HPDE6-E6E7 (cell line): ENCODE results near the gene PCSK1N.
"Not testable (repeated sequence)": the region's sequence is repeated elsewhere in the genome, so short reads cannot be mapped to it uniquely, and the experiment has no call there.

Experiments used
- DNase-seq: peaks from one replicate; pipeline ENCODE4 v3.0.0; 2011; ENCODE audit warnings: missing footprints; ENCODE audit errors: extremely low spot score

The PCSK1N gene

DNA sequence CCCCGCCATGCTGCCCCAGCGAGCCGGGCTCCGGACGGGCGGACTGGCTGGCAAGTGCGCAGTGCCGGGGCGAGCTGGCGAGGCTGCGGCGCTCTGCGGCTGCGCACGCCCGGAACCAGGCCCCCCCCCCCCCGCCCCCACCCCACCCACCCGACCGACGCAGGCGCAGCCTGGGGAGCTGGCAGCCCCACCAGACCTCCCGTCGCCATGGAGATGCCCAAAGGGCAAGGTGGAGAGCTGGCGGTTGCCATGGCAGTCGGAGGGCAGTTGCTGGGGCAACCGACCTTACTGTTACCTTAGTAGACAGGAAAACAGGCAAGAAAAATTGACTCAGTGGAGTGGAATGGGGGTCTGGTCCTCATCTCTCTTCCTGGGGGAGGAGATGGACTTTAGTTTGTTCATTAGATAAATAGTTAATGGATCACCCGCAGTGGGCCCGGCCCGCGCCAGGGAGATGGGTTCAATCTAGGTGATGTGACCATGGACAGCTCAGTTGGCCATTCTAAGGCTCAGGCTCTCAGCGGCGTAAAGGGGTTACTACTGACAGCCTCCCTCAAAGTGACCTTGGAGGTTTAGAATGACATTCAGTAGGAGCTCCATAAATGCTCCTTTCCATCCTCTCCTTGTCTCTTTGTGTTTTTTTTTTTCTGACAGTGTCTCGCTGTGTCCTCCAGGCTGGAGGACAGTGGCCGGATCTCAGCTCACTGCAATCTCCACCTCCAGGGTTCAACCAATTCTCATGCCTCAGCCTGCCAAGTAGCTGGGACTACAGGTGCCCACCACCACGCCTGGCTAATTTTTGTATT is at the start of gene PCSK1N:
TSS of gene PCSK1N (minus strand) at position 87 of the 806 bp plus-strand sequence. CDS start at position 9, 78 bp downstream.
- DNase-seq = no peak

DNA sequence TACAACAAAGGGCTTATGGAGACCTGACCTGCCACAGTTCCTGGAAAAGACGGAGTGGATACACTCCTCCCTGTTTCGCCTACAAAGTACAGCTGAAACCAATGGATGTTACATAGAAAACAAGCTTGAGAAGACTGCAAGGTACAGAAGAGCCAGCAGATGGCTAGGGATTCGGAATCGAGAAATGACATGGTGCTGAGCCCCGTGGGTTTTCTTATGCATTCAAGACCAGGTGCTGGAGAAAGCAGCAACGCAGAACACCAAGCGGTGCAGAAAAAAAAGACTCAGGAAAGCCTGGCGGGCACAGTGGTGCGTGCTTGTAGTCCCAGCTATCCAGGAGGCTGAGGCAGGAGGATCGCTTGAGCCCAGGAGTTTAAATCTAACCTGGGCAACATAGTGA is 48.3 kb upstream of the PCSK1N start:
- no peak for DNase-seq

- DNase-seq = not testable (repeated sequence)
These were observed 41.5 kb upstream of the PCSK1N start for GRCh38 chrX:48876944-48877343.

- not testable (repeated sequence) for DNase-seq
These were observed 36.6 kb upstream of the PCSK1N start for GRCh38 chrX:48872017-48872416.

- no peak for DNase-seq
These were observed 28.8 kb upstream of the PCSK1N start for GRCh38 chrX:48864210-48864609.

DNA sequence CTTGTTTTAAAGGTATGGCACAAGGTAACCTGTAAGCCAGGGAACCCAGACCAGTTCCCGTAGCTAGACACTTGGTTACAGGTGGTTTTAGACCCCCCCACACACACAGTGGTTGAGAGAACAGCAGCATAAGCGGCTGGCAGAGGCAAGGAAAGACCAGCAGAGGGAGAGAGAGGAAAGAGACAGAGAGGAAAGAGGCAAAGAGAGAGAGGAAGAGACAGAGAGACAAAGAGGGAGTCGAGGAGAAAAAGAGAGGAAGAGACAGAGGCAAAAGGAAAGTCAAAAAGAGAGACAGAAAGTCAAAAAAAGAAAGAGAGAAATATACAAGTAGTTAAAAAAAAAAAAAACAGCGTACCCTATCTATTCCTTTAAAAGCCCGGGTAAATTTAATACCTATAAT is 19.5 kb upstream of the PCSK1N start:
- DNase-seq = no peak

- DNase-seq = not testable (repeated sequence)
These were observed 18.9 kb upstream of the PCSK1N start for GRCh38 chrX:48854121-48854804.

DNA sequence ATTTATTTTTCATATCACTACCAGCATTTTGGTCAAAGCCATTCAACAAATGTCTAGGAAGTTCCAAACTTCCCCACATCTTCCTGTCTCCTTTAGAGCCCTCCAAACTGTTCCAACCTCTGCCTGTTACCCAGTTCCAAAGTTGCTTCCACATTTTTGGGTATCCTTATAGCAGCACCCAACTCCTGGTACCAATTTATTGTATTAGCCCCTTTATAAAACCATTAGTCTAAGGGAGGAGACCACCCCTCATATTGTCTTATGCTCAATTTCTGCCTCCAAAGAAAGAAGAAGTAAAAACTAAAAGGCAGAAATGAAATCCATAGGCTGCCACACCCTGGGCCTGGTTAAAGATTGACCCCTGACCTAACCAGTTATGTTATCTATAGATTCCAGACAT is 18.1 kb upstream of the PCSK1N start:
- DNase-seq = not testable (repeated sequence)

DNA sequence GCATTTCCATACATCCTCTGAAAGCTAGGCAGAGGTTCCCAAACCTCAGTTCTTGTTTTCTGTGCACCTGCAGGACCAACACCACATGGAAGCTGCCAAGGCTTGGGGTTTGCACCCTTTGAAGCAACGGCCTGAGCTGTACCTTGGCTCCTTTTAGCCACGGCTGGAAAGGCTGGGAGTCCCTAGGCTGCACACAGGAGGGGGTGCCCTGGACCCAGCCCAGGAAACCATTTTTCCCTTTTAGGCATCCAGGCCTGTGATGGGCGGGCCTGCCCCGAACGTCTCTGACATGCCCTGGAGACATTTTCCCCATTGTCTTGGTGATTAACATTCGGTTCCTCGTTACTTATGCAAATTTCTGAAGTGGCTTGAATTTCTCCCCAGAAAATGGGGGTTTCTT is 17.4 kb upstream of the PCSK1N start:
- DNase-seq = no peak

GRCh38 chrX:48848847-48849246 is 13.4 kb upstream of the PCSK1N start:
- no peak for DNase-seq

DNA sequence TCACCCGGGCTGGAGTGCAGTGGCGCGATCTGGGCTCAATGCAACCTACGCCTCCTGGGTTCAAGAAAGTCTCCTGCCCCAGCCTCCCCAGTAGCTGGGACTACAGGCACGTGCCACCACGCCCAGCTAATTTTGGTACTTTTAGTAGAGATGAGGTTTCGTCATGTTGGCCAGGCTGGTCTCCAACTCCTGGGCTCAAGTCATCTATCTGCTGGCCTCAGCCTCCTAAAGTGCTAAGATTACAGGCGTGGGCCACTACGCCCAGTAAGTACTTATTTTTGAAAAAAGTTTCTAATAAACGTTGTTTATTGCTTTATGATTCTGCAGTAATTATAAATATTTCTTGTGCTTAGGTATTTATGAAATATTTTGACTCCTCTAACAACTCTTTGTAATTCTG is 4.3 kb upstream of the PCSK1N start:
- DNase-seq = no peak

DNA sequence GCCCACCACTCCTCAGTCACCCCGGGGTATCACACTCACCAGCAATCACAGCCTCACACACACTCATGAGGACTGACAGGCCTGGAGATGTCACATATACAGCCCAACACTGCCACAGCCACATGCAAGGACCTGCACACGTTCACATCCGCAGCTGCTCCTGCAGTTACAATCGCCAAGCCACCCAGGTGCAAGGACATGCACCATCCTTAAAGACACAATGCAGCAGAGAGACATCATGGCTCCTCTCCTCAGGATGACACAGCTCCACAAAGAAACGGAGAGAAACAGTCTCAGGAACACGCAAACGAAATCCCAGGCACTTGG is 1.1 kb downstream of the PCSK1N start:
- DNase-seq = no peak

GRCh38 chrX:48833542-48834138 is 1.8 kb downstream of the PCSK1N start:
- DNase-seq = no peak

DNA sequence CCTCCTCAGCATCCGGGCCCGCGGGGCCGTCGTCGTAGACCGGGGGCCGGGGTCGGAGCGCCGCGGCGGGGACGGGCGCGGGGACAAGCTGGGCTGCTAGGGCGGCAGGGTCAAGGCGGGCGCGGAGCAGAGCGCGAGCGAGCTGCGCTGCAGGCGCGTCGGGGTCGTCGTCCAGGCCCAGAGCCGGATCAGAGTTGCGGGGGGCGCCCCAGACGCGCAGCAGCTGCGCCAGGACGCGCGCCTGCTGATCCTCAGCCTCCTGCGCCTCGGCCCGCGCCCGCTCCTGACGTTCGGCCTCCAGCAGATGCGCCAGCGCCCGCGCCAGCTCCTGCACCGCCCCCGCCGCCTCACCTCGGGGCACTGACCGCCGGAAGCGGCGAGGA is 3.5 kb downstream of the PCSK1N start:
- DNase-seq = no peak

DNA sequence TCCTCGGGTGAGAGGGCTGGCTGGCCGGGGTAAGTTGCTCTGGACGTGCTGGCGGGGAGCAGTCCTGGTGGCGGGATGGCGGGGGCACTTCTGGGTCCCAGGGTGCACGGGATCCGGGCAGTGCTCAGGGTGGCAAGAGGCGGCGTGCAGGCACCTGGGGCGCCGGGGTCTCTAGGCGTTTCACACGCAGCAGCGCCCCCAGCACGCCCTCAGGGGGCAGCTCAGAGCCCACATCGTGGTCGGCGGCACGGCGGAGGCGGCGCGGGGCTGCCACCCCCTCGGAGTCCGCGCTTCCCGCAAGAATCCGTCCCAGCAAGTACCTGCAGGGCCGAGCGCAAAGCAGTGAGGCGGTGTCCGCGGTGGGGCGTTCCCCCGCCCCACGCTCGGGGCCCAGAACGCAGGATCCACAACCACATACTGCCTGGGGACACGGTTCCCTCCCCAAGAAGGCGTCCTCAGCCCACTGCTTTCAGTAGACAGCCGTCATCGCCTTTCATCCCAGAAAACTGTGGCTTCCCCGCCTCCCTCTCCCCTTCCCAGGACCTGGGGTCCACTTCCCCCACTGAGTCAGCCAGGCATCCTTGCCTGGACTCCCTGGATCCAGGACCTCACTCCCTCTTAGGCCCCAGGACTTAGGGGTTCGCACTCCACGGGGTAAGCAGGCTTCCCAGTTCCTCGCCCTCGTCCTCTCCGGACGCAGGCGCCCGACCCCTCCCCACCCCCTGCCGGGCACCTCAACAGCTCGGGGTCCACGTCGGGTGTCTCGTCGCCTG is 4.1 kb downstream of the PCSK1N start:
- no peak for DNase-seq

DNA sequence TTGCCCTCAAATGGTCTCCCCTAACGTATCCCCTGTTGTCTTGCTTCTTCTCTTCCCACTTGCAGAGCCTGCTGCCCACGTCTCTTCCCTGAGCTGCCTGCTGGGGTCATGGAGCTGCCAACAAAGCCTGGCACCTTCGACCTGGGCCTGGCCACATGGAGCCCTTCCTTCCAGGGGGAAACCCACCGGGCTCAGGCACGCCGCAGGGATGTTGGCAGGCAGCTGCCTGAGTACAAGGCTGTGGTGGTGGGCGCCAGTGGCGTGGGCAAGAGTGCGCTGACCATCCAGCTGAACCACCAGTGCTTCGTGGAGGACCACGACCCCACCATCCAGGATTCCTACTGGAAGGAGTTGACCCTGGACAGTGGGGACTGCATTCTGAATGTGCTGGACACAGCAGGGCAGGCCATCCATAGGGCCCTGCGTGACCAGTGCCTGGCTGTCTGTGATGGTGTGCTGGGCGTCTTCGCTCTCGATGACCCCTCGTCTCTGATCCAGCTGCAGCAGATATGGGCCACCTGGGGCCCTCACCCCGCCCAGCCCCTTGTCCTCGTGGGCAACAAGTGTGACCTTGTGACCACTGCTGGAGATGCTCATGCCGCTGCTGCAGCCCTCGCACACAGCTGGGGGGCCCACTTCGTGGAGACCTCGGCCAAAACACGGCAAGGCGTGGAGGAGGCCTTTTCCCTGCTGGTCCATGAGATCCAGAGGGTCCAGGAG is 6.2 kb downstream of the PCSK1N start:
- no peak for DNase-seq

DNA sequence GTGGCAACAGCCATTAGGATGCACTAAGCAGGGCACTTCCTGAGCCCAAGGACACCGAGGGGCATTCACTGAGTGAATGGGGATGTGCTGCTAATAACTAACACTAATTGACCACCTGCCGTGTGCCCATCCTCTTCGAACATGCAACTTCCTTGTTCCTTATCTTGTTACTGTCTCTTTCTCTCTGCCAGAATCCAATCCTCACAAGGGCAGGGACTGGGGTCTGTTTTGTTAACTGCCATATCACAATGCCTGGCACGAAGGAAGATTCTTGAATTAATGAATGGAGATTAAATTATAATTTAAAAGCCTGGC is 7.8 kb downstream of the PCSK1N start:
- DNase-seq = no peak

DNA sequence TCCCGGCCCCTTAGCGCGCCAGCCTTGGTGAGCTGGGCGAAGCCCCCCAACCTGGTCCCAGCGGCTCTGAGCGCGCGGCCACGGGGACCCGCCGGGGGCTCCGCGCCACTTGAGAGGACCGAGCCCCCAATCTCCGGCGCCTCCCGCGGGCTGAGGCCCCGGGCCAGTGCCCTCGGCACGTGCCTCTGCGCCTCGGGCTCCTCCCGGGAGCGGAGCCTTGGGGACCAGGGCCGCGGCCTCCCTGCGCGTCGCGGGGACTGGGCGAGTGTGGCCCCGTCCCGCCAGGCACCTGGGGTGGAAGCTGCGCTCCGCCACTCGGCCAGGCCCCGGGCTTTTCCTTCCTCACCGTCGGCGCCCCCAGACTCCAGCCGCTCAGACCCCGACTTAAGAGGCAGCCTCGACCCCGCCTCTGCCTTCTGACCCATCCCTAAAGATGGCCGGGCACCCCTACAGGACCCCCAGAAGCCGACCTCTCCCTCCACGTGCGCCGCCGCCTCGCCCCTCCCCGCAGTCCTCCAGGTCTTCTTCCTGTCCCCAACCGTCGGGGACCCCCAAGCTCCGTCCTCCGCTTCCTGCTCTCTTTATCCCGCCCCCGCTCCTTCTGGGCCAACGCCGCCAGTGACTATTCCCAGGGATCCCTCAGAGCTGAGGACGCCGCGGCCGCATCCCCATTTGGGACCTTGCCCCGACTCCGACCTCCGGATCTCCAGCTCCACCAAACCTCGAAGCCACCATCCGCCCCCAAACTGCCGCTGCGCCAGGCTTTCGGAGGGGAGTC is 8.3 kb downstream of the PCSK1N start:
- no peak for DNase-seq

- DNase-seq = no peak
These were observed 9.1 kb downstream of the PCSK1N start, which contains the start of gene ERAS for GRCh38 chrX:48826135-48826875. Gene ERAS (plus strand): TSS chrX:48826513. CDS start chrX:48829124, 2,611 bp downstream.

- no peak for DNase-seq
These were observed 11.3 kb downstream of the PCSK1N start for GRCh38 chrX:48824066-48824465.
